Liver (tissue), 3 donors: ENCODE measurements around the gene TNC.

Experiments
- CTCF ChIP-seq: fragments of 150-350 bp; IDR thresholded peaks from 2 replicates; pipeline ENCODE4 v1.5.1; 2017; ENCODE audit warnings: improper control_type of control experiment, low read depth, low read length; ENCODE audit not compliant: missing input control
- REST ChIP-seq: IDR thresholded peaks from 2 replicates; pipeline ENCODE4 v1.6.1; 2016; ENCODE audit warnings: antibody characterized with exemption, mild to moderate bottlenecking
- TAF1 ChIP-seq: conservative IDR thresholded peaks from 2 replicates; pipeline ENCODE4 v1.6.1; 2016; ENCODE audit warnings: antibody characterized with exemption, mild to moderate bottlenecking
- donor health status: healthy.
- donor health status: healthy.

- TF ChIP-seq REST: no peak
- TF ChIP-seq TAF1: no peak
- TF ChIP-seq CTCF: no peak
These were observed 117.7 kb downstream of the TNC start for GRCh38 chr9:115000217-115000639.
